HG02798 (cell line): ENCODE data around the gene KREMEN1.

Source experiments
- ATAC-seq: cut with Tn5 transposase; IDR thresholded peaks from one replicate; pipeline ENCODE4 v1.9.1; 2021; ENCODE audit warnings: mild to moderate bottlenecking; ENCODE audit not compliant: unreplicated experiment, poor library complexity

The KREMEN1 gene

DNA sequence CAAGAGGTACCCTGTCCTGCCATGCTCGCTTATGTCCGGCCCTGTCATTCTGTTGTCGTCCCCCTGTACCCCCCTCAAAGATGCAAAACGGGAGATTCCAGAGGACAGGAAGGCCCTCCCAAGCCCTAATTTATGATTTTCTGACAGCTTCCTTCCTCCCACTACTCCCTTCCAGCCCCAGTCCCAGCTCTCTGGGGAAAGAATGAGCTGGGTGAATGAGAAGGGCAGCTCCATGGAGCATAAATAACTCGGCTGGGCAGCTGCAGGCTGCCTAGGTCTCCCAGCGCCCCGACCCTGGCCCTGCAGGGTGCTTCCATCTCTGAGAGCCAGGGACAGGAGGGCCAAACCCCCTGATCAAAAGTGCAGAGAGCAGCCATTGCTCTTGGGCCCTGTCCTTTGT is 128.9 kb downstream of the KREMEN1 start:
- no peak for ATAC-seq

DNA sequence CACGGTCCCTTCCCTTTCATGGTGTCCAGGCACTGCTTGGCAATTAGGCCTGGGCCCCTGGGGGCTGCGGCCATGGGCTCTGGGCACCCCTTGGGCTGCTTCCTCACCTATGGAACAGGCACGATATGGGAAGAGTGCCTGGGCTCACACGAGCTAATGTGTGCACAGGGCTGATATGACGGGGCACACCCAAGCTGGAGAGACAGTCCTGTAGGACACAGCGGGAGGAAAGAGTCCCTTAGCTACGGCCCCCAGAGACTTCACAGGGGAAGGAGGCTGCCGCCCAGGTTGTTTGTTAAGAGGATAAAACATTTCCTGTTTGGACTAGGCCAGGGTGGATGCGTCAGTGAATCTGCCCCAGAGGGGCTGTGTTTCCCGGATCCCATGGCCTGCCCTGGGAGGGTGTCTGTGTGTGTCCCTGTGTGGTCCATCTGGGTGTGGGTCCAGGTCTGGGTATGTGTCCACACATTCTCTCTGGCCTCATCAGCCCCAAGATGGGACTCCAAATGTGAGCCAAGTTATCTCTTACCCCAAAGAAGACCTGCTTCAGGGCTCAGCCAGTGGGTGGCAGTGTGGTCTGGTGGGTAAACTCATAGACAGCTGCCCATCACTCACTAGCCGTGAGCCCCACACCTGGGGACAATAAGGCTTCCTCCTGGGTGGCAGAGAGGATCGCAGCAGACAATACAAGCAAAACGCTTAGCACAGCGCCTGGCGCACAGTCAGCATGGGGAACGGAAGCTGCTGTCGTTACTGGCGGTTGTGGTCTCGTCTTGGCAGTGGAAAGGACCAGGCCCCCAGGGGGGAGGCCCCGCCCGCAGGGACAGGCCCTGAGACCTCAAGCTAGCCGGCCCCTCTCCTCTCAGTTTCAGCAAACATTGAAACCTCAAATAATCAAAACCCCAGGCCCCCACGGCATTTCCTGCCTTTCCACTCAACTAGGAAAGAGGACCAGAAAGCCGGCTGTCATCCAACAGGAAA is 129.7 kb downstream of the KREMEN1 start:
- peak; percentile 67 for ATAC-seq

DNA sequence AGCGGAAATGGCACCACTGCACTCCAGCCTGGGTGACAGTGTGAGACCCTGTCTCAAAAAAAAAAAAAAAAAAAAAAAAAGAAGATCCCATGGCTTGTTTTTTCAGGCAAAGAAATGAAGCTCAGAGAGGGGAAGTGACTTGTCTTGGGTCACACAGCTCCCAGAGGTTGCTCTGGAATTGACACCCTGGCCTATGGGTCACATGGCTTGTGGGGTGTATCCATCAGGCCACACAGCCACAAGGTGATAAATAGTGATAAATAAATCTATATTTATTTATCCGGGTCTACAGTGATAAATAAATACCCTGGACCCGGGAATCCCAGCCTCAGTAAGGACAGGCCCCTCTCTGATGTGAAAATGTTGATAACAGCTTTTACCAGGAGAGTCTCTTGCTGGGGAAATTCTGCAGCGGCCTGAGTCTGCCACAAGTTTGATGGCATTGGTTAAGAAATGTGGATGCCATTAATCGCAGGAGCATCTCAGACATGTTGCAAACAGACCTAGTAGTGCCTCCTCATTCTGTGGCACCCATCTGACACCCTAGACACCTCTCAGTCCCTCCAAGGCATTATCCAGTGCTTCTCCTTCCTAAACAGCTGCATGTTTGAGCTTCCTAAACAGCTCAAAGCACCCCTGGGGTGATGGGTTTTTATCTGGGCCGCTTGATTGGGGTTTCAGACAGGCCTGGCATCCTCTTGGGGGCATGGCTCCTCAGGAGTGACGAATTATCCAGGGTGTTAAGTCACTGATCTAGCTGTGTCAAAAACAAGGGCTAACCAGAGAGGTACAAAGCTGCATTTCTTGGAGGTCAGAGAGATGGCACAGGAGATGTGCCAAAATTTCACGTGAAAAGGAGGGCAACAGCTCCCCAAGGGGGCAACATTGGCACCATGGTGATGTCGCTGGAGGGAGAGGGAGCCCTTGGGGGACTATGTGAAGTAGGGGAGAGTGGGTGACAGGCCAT is 130.9 kb downstream of the KREMEN1 start:
- ATAC-seq: no peak

DNA sequence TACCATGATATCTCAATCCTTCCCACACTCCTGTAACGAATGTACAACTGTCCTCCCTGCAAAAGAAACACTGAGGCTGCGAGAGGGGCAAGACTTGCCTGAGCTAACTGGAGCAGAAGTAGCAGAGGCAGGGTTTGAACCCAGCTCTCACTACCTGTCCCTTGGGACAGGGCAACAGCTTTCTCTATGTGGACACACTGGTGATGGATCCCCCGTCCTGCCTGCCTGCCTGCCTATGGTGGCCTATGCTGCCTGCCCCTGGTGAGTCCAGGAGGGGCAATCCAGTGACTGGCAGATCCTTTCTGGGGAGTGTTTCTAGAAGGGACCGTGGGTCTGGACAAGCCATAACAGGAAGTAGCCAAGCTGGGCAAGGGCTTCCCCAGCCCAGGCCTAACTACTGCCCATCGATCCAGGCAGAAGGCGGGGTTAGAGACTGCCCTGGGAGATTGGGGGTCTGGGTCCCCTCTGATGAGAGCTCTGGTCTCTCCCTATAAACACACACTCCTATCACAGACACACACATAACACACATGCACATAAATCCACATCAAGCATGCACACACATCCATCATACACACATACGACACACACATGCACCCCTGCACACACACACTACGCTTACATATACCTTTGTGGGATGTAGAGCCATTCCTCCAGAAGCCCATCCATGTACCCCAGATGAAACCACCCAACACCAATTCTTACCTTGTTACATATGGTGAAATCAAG is 131.8 kb downstream of the KREMEN1 start:
- ATAC-seq: no peak

DNA sequence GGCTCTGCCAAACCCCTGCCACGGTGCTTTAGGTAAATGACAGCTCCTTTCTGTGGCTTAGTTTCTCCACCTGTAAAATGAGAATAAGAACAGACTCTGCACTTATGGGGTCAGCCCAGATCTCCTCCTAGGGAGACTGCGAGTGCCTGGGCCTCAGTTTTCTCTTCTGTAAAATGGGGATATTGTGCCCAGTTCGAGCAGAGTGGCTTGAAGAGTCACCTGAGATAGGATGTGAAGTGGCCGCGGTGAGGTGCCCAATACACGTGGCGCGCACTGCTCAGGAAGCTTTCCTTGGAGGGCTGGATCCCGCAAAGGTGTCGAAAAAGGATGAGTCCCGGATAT is 132.4 kb downstream of the KREMEN1 start:
- ATAC-seq: no peak

DNA sequence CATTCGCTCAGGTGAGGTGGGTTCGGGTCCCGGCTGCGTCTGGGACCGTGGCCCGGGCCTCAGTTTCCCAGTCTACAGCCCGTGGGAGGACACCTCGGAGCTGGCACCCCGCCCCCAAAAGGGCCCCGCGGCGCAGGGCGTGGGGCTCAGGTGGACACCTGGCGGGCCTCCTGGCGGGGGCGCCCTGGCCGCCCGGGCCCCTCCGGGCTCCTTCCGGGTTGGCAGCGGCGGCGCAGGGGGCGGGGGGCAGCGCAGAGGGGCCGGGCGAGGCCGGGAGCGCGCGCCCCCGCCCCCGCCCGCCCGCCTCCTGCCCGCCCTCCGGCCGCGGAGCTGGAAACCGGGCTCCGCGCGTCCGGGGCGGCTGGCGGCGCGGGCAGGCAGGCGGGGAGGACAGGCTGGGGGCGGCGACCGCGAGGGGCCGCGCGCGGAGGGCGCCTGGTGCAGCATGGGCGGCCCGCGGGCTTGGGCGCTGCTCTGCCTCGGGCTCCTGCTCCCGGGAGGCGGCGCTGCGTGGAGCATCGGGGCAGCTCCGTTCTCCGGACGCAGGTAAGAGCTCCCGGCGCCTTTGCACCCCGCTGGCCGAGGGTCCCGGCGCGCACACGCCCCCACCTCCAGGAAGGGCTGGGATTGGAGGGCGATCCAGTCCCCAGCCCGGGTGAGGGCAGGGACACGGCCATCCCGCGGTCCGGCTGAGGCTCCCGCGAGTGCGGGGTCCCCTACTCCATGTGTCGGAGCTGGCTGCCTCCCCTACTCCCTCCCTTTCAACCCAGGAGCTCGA is 132.9 kb downstream of the KREMEN1 start, which contains the start of gene EMID1:
Gene EMID1 (plus strand): TSS at position 303 of the 778 bp plus-strand sequence. CDS start 143 bp downstream, at position 446.
- ATAC-seq: no peak

DNA sequence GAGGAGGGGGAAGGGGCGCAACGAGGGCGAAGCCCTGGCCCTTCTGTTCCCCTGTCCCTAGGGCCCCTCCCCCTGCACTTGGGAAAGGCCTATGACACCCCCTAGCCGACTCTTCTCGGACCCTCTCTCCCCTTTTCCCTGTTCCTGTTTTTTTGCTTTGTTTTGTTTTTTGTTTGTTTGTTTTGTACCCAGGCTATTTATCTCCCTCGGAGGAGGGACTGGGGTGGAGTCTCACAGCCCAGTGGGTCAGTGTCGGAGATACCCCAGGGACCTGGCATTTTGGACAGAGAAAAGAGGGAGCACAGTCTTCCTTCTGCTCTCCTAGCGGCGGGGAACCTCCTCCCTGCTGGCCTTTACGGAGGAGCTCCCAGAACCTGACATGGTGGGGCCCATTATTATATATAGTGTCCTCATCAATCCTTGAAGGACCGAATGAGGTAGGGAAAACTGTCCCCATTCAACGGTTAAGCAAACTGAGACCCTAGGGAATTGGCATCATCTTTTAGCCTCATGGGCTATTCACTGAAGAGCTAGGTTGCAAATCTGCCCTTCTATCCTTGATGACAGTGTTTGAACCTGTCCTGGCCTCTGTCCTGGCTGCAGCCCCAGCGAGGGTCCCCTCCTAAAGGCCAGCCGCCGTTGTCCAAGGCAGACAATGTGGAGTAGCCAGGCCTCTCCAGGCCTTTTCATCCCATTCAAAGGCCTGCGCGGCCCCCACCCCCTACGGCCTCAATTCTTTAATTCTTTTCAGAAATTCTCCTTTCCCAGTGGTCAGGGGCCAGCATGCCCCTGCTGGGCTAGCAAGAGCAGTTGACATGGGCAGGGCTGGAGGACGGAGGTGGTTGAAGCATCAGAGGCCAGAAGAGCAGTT is 133.8 kb downstream of the KREMEN1 start:
- no peak for ATAC-seq

DNA sequence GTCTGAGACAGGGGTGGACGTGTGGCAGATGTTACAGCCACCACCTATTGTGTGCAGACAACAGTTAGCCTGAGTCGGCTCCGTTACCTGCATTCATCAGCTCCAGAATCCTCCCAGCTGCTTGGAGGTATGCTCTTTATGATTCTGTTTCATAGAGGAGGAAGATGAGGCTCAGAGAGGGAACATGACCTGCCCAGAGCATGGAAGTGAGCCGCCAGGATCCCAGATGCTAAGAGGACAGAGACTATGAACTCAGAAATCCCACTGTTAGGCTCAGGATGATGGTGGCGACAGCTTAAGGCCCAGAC is 134.4 kb downstream of the KREMEN1 start:
- ATAC-seq: no peak

DNA sequence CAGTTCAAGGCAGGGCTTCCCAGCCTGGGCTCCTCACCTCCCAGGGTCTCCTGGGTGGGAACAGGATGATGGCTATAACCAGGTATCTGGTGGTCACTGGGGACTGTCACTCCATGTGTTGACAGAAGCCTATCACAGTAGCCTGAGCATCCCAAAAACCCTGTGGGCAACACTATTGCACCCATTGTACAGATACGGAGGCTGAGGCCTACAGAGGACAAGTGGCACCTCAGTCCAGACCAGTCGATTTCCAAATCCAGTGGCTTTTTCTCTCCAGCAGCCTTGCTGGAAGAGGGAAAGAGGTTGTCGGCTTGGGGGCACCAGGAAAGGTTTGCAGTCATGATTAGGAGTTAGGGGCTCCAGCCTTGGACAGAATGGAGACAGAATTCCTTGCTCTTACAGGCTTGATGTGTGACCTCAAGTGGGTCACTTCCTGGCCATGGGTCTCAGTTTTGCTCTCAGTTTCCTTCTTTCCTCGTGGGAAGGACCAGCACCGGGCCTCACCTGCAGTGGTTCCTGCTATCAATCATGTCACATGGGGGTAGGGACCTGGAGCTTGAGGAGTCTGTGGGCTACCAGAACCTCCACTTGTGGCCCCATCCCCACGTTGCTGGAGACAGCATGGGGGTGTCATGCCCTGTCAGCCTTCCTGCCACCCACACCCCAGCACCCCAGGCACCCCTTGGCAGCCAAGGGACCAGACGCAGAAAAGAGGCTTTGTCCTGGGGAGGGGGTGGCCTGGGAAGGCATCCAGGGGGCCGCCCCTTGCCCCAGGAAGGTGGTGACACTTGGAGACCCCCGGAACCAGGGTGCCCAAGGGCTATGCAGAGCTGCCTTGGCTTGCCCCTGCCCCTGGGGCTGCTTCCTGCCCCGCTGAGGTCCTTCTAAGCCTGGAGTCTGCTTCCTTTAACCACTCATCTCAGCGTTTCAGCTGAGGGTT is 135.0 kb downstream of the KREMEN1 start:
- no peak for ATAC-seq

DNA sequence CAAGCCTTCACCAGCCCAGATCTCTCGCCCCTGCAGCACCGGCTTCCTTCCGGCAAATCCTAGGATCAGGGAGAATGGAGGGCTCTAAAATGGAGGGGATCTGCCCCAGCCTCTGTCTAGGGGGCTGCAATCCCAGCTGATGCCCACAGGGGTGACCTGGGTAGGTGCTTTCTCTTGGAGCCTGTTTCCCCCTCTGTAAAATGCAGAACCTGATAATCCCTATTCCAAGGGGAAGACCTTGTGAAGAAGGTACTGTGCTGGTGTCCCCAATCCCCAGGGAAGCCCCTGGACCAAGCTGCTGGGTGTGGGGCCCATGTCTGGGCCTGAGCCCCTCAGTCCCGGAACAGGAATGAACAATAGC is 135.6 kb downstream of the KREMEN1 start:
- ATAC-seq: no peak

DNA sequence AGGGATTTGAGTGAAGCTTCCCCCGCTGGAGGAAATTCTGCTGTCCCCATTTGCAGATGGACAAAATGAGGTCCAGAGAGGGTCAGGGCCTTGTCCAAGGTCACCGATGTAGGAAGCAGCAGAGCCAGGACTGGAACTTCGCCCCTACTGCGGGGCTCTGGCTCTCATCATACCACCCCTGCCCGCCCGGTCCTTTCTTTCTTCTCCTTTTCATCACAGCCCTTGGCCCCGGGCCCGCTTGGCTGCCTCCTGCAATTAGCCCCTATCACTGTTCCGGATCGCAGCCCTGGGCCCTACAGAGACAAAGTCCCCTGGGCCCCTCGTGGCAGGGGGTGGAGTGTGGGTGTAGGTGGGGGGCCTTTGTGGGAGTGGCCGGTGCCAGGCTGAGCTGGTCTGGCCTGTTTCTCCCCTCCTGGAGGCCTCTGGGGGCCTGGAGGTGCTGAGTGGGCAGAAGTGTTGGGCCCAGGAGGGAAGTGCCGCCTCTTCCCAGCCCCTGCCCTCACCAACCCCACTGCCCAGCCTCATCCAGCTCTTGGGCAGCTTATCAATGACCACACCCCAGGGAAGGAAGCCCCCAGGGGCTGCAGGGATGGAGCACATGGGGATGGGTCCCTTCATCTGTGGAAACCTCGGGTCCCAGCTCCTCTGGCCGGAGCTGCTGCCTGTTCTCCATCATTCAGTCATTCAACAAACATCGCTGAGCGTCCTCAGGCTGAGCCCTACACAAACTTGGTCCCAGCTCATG is 136.2 kb downstream of the KREMEN1 start:
- ATAC-seq: no peak

DNA sequence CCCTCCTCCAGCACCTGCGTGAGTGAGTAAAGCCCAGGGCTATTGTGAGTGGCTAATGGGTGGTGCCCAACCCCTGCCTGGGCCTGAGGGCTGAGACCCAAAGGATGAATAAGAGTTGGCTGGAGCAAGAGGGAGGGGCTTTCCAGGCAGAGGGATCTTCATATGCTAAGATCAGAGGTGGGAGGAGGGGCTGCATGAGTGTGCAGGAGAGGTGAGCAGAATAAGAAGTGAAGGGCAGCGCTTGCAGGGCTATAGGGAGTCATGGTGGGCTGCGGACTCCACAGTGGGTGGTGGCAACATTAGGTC is 136.7 kb downstream of the KREMEN1 start:
- no peak for ATAC-seq

DNA sequence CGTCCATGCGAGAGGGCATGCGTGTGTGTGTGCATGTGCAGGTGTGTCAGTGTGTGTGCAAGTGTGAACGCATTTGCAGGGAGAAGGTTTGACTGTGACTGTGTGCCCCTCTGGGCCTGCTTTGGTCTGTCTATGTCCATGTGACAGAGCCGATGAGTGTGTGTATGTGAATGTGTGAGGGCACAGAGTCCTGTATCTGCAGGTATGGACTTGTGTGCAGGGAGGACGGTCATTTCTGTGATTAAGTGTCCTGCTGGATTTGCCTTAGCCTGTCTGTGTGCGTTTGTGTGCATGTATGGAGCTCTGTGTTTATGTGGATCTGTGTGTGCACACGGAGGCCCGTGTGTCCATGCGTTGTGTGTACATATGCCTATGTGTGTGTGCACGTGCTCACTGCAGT is 138.2 kb downstream of the KREMEN1 start:
- ATAC-seq: no peak

DNA sequence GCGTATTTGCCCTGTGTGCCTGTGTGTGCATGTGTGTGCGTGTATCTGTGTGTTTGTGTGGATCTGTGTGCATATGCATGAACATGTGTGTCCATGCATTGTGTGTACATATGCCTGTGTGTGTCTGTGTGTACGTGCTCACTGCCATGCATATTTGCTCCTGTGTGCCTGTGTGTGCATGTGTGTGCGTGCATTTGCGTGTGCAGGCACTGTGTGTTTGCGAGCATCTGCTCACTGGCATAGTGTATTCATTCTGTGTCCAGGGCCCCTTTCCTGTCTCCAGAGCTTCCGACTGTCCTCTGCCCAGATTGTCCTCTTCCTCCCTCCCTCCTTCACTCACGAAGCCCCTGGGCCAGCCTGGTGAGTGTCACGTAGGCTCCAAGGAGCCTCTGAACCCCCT is 138.6 kb downstream of the KREMEN1 start:
- ATAC-seq: no peak

DNA sequence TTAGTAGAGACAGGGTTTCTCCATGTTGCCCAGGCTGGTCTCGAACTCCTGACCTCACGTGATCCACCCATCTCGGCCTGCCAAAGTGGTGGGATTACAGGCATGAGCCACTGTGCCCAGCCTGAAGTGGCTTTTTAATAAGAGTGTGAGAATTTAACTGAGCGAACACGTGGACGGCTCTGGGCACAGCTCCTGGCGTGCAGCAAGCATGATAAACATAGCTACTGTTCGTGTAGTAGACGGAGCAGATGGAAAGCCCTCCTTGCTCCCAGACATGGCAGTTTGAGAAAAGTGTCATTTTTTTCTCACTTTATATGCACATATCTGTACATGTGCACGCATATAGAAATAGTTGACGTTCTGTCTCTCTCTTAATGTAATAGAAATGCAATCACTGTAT is 139.9 kb downstream of the KREMEN1 start:
- no peak for ATAC-seq

DNA sequence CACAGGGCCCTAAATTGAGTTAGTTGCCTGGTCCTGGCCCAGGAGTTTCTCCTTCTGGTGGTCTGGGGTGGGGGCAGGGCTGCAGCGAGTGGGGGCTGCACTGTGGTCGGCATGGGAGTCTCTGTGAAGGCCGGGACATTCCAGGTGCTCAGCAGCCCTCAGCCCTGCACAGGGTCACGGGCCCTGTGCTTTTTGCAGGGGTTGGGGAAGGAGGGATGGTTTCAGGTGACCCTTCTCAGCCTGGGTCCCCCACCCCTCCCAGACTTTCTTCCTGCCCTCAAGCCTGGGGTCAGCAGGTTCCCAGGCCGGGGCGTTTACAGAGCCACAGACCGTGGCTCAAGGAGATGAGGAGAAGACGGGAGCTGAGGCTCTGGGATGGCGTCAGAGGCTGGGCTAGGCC is 140.7 kb downstream of the KREMEN1 start:
- ATAC-seq: no peak

DNA sequence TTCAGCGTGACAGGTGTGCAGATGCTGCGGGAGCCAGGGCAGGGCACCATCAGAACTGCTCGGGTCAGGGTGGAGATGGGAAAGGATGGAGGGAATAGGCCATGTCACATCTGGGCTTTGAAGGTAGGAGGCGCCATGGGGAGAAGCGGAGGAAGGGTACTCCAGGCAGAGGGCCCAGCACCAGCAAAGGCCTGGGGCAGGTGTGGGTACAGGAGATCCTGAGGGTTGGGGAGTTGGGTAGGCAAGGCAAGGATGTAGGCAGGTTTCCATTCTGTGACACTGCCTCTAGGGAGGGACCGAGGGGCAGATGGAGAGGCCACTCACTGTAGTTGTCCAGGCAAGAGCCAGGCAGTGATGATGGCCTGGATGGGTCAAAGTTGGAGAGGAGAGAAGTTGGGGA is 141.4 kb downstream of the KREMEN1 start:
- no peak for ATAC-seq
